ENCODE data around the gene TUT4. TPM values are rescaled to one million over a fixed set of nuclear protein-coding genes. Genes with fewer than 3 reads are reported as not detected.

TUT4 gene
- total RNA-seq, 1 donor from 2014 or later: 40.9 TPM

- no peak overlapping the region for H3K27ac Mint-ChIP-seq (ENCODE audit: unreplicated experiment)
- H3K9me3 Mint-ChIP-seq (ENCODE audit: low read depth): peaks cover 20% of the 10 kb centered on the region
- no peaks in the 10 kb centered on the region for H3K27me3 Mint-ChIP-seq (ENCODE audit: low read depth)
- H3K36me3 Mint-ChIP-seq (ENCODE audit: low read depth): peaks cover 10% of the 10 kb centered on the region
- peaks cover 18% of the 10 kb centered on the region for H3K4me1 Mint-ChIP-seq (ENCODE audit: low read depth)
- no peak overlapping the region for H3K4me3 Mint-ChIP-seq (ENCODE audit: unreplicated experiment)
- no peak for TF ChIP-seq CTCF (IDR thresholded peaks at IDR 0.05)
- no peak for DNase-seq (ENCODE audit: low spot score)
These were observed 6.0 kb downstream of the TUT4 start for GRCh38 chr1:52546852-52547251.

GRCh38 chr1:52544665-52545525, 8.0 kb downstream of the TUT4 start:
- peaks cover 12% of the 10 kb centered on the region for H3K4me1 Mint-ChIP-seq (ENCODE audit: low read depth)
- no peaks in the 10 kb centered on the region for H3K27me3 Mint-ChIP-seq (ENCODE audit: low read depth)
- no peak for TF ChIP-seq CTCF (IDR thresholded peaks at IDR 0.05)
- no peak overlapping the region for H3K27ac Mint-ChIP-seq (ENCODE audit: unreplicated experiment)
- no peak for DNase-seq (ENCODE audit: low spot score)
- no peak overlapping the region for H3K4me3 Mint-ChIP-seq (ENCODE audit: unreplicated experiment)
- peaks cover 10% of the 10 kb centered on the region for H3K36me3 Mint-ChIP-seq (ENCODE audit: low read depth)
- H3K9me3 Mint-ChIP-seq (ENCODE audit: low read depth): peaks cover 25% of the 10 kb centered on the region

- no peak for TF ChIP-seq CTCF (IDR thresholded peaks at IDR 0.05)
- Mint-ChIP-seq H3K27me3 (ENCODE audit: low read depth) (no peaks in the 10 kb centered on the region), H3K9me3 (ENCODE audit: low read depth) (peaks cover 25% of the 10 kb centered on the region), H3K27ac (ENCODE audit: unreplicated experiment) (no peak overlapping the region), H3K36me3 (ENCODE audit: low read depth) (peaks cover 12% of the 10 kb centered on the region), H3K4me3 (ENCODE audit: unreplicated experiment) (no peak overlapping the region), H3K4me1 (ENCODE audit: low read depth) (peaks cover 4% of the 10 kb centered on the region)
- no peak for DNase-seq (ENCODE audit: low spot score)
These were observed 10.7 kb downstream of the TUT4 start for GRCh38 chr1:52542085-52542688.

GRCh38 chr1:52534928-52535764, 17.7 kb downstream of the TUT4 start:
- Mint-ChIP-seq H3K36me3 (ENCODE audit: low read depth) (peaks cover 9% of the 10 kb centered on the region), H3K27me3 (ENCODE audit: low read depth) (no peaks in the 10 kb centered on the region), H3K4me3 (ENCODE audit: unreplicated experiment) (no peak overlapping the region), H3K9me3 (ENCODE audit: low read depth) (peaks cover 16% of the 10 kb centered on the region), H3K4me1 (ENCODE audit: low read depth) (peaks cover 10% of the 10 kb centered on the region), H3K27ac (ENCODE audit: unreplicated experiment) (no peak overlapping the region)
- no peak for DNase-seq (ENCODE audit: low spot score)
- TF ChIP-seq CTCF (IDR thresholded peaks at IDR 0.05): no peak

- Mint-ChIP-seq H3K4me3 (ENCODE audit: unreplicated experiment) (no peak overlapping the region), H3K9me3 (ENCODE audit: low read depth) (peaks cover 16% of the 10 kb centered on the region), H3K27ac (ENCODE audit: unreplicated experiment) (no peak overlapping the region), H3K4me1 (ENCODE audit: low read depth) (peaks cover 6% of the 10 kb centered on the region), H3K36me3 (ENCODE audit: low read depth) (peaks cover 9% of the 10 kb centered on the region), H3K27me3 (ENCODE audit: low read depth) (no peaks in the 10 kb centered on the region)
- DNase-seq (ENCODE audit: low spot score): no peak
- no peak for TF ChIP-seq CTCF (IDR thresholded peaks at IDR 0.05)
These were observed 19.2 kb downstream of the TUT4 start for GRCh38 chr1:52533713-52534112.
